ENCODE measurements around the gene CLDN7. TPM values are rescaled to one million over a fixed set of nuclear protein-coding genes. Genes with fewer than 3 reads are reported as not detected.

Gene CLDN7
- total RNA-seq, 2 donors from 2014 or later: 2.3 TPM; not detected in 1

- peaks cover 0 to 23% of the 10 kb centered on the region in 2 donors for H3K4me1 ChIP-seq
- TF ChIP-seq CTCF (IDR thresholded peaks at IDR 0.05): no peak
- H3K36me3 ChIP-seq: peaks cover 57% of the 10 kb centered on the region
- DNase-seq (ENCODE audit: low spot score): no peak
- H3K9me3 ChIP-seq: no peaks in the 10 kb centered on the region
- H3K27ac ChIP-seq: no peak overlapping the region
- H3K27me3 ChIP-seq: no peaks in the 10 kb centered on the region
- no peak overlapping the region for H3K4me3 ChIP-seq
Observed at GRCh38 chr17:7229504-7229903, 32.8 kb downstream of the CLDN7 start.

GRCh38 chr17:7228920-7229319 lies 33.4 kb downstream of the CLDN7 start:
- Histone ChIP-seq H3K4me1 (peaks cover 0 to 29% of the 10 kb centered on the region in 2 donors), H3K9me3 (no peaks in the 10 kb centered on the region), H3K27me3 (no peaks in the 10 kb centered on the region), H3K27ac (no peak overlapping the region), H3K36me3 (peaks cover 63% of the 10 kb centered on the region), H3K4me3 (no peak overlapping the region)
- DNase-seq (ENCODE audit: low spot score): no peak
- TF ChIP-seq CTCF (IDR thresholded peaks at IDR 0.05): no peak

GRCh38 chr17:7226721-7227710 lies 35.3 kb downstream of the CLDN7 start:
- Histone ChIP-seq H3K9me3 (no peaks in the 10 kb centered on the region), H3K4me1 (peaks cover 0 to 19% of the 10 kb centered on the region in 2 donors), H3K36me3 (peaks cover 82% of the 10 kb centered on the region), H3K27ac (no peak overlapping the region), H3K27me3 (no peaks in the 10 kb centered on the region), H3K4me3 (no peak overlapping the region)
- no peak for TF ChIP-seq CTCF (IDR thresholded peaks at IDR 0.05)
- no peak for DNase-seq (ENCODE audit: low spot score)

GRCh38 chr17:7225711-7226331 lies 36.5 kb downstream of the CLDN7 start:
- no peak for TF ChIP-seq CTCF (IDR thresholded peaks at IDR 0.05)
- peaks cover 93% of the 10 kb centered on the region for H3K36me3 ChIP-seq
- no peak for DNase-seq (ENCODE audit: low spot score)
- H3K27me3 ChIP-seq: no peaks in the 10 kb centered on the region
- no peak overlapping the region for H3K27ac ChIP-seq
- no peak overlapping the region for H3K4me3 ChIP-seq
- no peaks in the 10 kb centered on the region for H3K9me3 ChIP-seq
- peaks cover 0 to 28% of the 10 kb centered on the region in 2 donors for H3K4me1 ChIP-seq

- peaks cover 0 to 34% of the 10 kb centered on the region in 2 donors for H3K4me1 ChIP-seq
- no peak overlapping the region for H3K4me3 ChIP-seq
- no peak for DNase-seq (ENCODE audit: low spot score)
- no peaks in the 10 kb centered on the region for H3K27me3 ChIP-seq
- H3K27ac ChIP-seq: no peak overlapping the region
- H3K36me3 ChIP-seq: peaks cover 86% of the 10 kb centered on the region
- no peaks in the 10 kb centered on the region for H3K9me3 ChIP-seq
- TF ChIP-seq CTCF (IDR thresholded peaks at IDR 0.05): no peak
Observed at GRCh38 chr17:7224661-7225111, 37.6 kb downstream of the CLDN7 start.

Data from right atrium auricular region (tissue), 2 donors.